H9 (cell line): ENCODE results near the gene LRRC8B. TPM values are rescaled to one million over a fixed set of nuclear protein-coding genes. Genes with fewer than 3 reads are reported as not detected.

ENCODE experiments used
- DNase-seq: peaks from one replicate; pipeline ENCODE4 v3.0.0-alpha.2; 2017
- H2AFZ ChIP-seq: one replicate; pipeline ENCODE4 v1.6.1; 2013; ENCODE audit warnings: mild to moderate bottlenecking, low read length, control low read depth, moderate library complexity
- H2AK5ac ChIP-seq: 2 replicates; pipeline ENCODE4 v1.6.1; 2013; ENCODE audit warnings: low read length, control low read depth, mixed read lengths; ENCODE audit not compliant: insufficient read length
- H2BK120ac ChIP-seq: one replicate; pipeline ENCODE4 v1.6.1; 2013; ENCODE audit warnings: low read depth, mild to moderate bottlenecking, low read length, control low read depth, inconsistent platforms; ENCODE audit not compliant: poor library complexity, severe bottlenecking
- H2BK12ac ChIP-seq: 2 replicates; pipeline ENCODE4 v1.6.1; 2013; ENCODE audit warnings: low read length, control low read depth, mixed read lengths, low read depth; ENCODE audit not compliant: insufficient read length
- H2BK15ac ChIP-seq: 2 replicates; pipeline ENCODE4 v1.6.1; 2013; ENCODE audit warnings: low read depth, low read length, control low read depth
- H2BK20ac ChIP-seq: one replicate; pipeline ENCODE4 v1.6.1; 2013; ENCODE audit warnings: low read depth, mild to moderate bottlenecking, low read length, control low read depth, inconsistent platforms; ENCODE audit not compliant: poor library complexity, severe bottlenecking
- H2BK5ac ChIP-seq: 2 replicates; pipeline ENCODE4 v1.6.1; 2013; ENCODE audit warnings: low read length, control low read depth, mixed read lengths; ENCODE audit not compliant: insufficient read length
- H3K14ac ChIP-seq: 2 replicates; pipeline ENCODE4 v1.6.1; 2013; ENCODE audit warnings: low read length, control low read depth; ENCODE audit not compliant: insufficient read depth
- H3K18ac ChIP-seq: 2 replicates; pipeline ENCODE4 v1.6.1; 2013; ENCODE audit warnings: low read depth, mild to moderate bottlenecking, mixed read lengths, low read length, control low read depth; ENCODE audit not compliant: insufficient read length
- H3K23ac ChIP-seq: 2 replicates; pipeline ENCODE4 v1.6.1; 2013; ENCODE audit warnings: low read length, control low read depth, mixed read lengths, low read depth; ENCODE audit not compliant: insufficient read length
- H3K23me2 ChIP-seq: 2 replicates; pipeline ENCODE4 v1.6.1; 2013; ENCODE audit warnings: low read depth, mild to moderate bottlenecking, mixed read lengths, low read length, control low read depth; ENCODE audit not compliant: insufficient read length, poor library complexity, severe bottlenecking
- H3K27ac ChIP-seq: 2 replicates; pipeline ENCODE4 v1.5.1; 2013; ENCODE audit warnings: low read length, control low read depth, mixed read lengths, low read depth; ENCODE audit not compliant: insufficient read length
- H3K27me3 ChIP-seq: 2 replicates; pipeline ENCODE4 v1.6.1; 2013; ENCODE audit warnings: low read length, control low read depth, inconsistent platforms; ENCODE audit not compliant: insufficient read depth
- H3K4ac ChIP-seq: 2 replicates; pipeline ENCODE4 v1.6.1; 2013; ENCODE audit warnings: low read depth, mild to moderate bottlenecking, control low read depth, inconsistent platforms, low read length, moderate library complexity
- H3K4me1 ChIP-seq: 2 replicates; pipeline ENCODE4 v1.6.1; 2013; ENCODE audit warnings: low read length, control low read depth, inconsistent platforms; ENCODE audit not compliant: insufficient read depth
- H3K4me2 ChIP-seq: 2 replicates; pipeline ENCODE4 v1.6.1; 2013; ENCODE audit warnings: low read length, control low read depth, mixed read lengths; ENCODE audit not compliant: insufficient read length, insufficient read depth
- H3K56ac ChIP-seq: 2 replicates; pipeline ENCODE4 v1.6.1; 2013; ENCODE audit warnings: low read depth, mild to moderate bottlenecking, mixed read lengths, low read length, control low read depth; ENCODE audit not compliant: insufficient read length
- H3K79me1 ChIP-seq: 2 replicates; pipeline ENCODE4 v1.6.1; 2013; ENCODE audit warnings: low read depth, mild to moderate bottlenecking, moderate library complexity, low read length, control low read depth, inconsistent platforms; ENCODE audit not compliant: insufficient read depth, poor library complexity, severe bottlenecking
- H3K79me2 ChIP-seq: 2 replicates; pipeline ENCODE4 v1.6.1; 2013; ENCODE audit warnings: low read length, control low read depth, inconsistent platforms; ENCODE audit not compliant: insufficient read depth
- H3K9ac ChIP-seq: 2 replicates; pipeline ENCODE4 v1.6.1; 2013; ENCODE audit warnings: low read length, control low read depth, mixed read lengths; ENCODE audit not compliant: insufficient read length; ENCODE audit errors: extremely low read depth
- H3K9me3 ChIP-seq: one replicate; pipeline ENCODE4 v1.6.1; 2013; ENCODE audit warnings: low read depth, low read length, inconsistent platforms; ENCODE audit not compliant: control insufficient read depth
- H3T11ph ChIP-seq: one replicate; pipeline ENCODE4 v1.6.1; 2013; ENCODE audit warnings: mild to moderate bottlenecking, low read length, control low read depth, inconsistent platforms
- H4K20me1 ChIP-seq: one replicate; pipeline ENCODE4 v1.6.1; 2013; ENCODE audit not compliant: control insufficient read depth, insufficient read length, insufficient read depth
- H4K5ac ChIP-seq: 2 replicates; pipeline ENCODE4 v1.6.1; 2013; ENCODE audit warnings: low read depth, mild to moderate bottlenecking, mixed read lengths, low read length, control low read depth; ENCODE audit not compliant: insufficient read length
- H4K8ac ChIP-seq: replicated peaks from 2 replicates; pipeline ENCODE4 v1.6.1; 2013; ENCODE audit warnings: low read length, control low read depth, mixed read lengths, low read depth; ENCODE audit not compliant: insufficient read length
- H4K91ac ChIP-seq: 2 replicates; pipeline ENCODE4 v1.6.1; 2013; ENCODE audit warnings: low read depth, mild to moderate bottlenecking, moderate library complexity, mixed read lengths, low read length, control low read depth; ENCODE audit not compliant: insufficient read length
- H3K27ac Mint-ChIP-seq, 3 experiments: 2 replicates in 2 of 3; 3 replicates in 1 of 3; pipeline ENCODE4 v1.8.0; 2020 to 2021; ENCODE audit warnings: mixed read lengths in 3 of 3, mild to moderate bottlenecking in 1 of 3, moderate library complexity in 1 of 3
- H3K27me3 Mint-ChIP-seq: 2 replicates; pipeline ENCODE4 v1.8.0; 2021; ENCODE audit warnings: low read depth, mild to moderate bottlenecking, moderate library complexity, mixed read lengths
- H3K36me3 Mint-ChIP-seq, 3 experiments: 2 replicates in 2 of 3; 3 replicates in 1 of 3; pipeline ENCODE4 v1.8.0; 2020 to 2021; ENCODE audit warnings: low read depth in 3 of 3, mixed read lengths in 3 of 3; ENCODE audit not compliant: insufficient read depth in 1 of 3
- H3K4me1 Mint-ChIP-seq, 2 experiments: 2 replicates each; pipeline ENCODE4 v1.8.0; 2020; ENCODE audit warnings: mixed read lengths in 2 of 2
- H3K4me3 Mint-ChIP-seq, 2 experiments: 2 replicates in 1 of 2; 3 replicates in 1 of 2; pipeline ENCODE4 v1.8.0; 2020 to 2021; ENCODE audit warnings: mild to moderate bottlenecking in 2 of 2, mixed read lengths in 2 of 2, moderate library complexity in 1 of 2
- H3K9me3 Mint-ChIP-seq, 2 experiments: 2 replicates in 1 of 2; 3 replicates in 1 of 2; pipeline ENCODE4 v1.8.0; 2020; ENCODE audit warnings: mild to moderate bottlenecking in 2 of 2, mixed read lengths in 2 of 2, moderate library complexity in 1 of 2
- WGBS: extraction: QIAGEN DNeasy Blood & Tissue Kit; methylation state at CpG from one replicate; pipeline ENCODE4 v1.1.7; 2013; ENCODE audit warnings: missing lambda C conversion rate, low lambda C conversion rate, mixed read lengths; ENCODE audit not compliant: insufficient read length; ENCODE audit errors: extremely low coverage; 5-methylcytosine and 5-hydroxymethylcytosine counted together
- total RNA-seq: library from RNA; stranded (reverse); gene quantifications from 2 replicates; pipeline ENCODE4 v1.2.1, GENCODE V29; 2021
- TF ChIP-seq, protein P1 (sequence below): fragments of 200-600 bp; sonication (generic); conservative IDR thresholded peaks from 3 replicates; pipeline ENCODE4 v1.8.0; 2021; ENCODE audit warnings: antibody characterized with exemption, mild to moderate bottlenecking

The LRRC8B gene
- total RNA-seq, 1 experiment from 2014 or later = 33.2 TPM

DNA sequence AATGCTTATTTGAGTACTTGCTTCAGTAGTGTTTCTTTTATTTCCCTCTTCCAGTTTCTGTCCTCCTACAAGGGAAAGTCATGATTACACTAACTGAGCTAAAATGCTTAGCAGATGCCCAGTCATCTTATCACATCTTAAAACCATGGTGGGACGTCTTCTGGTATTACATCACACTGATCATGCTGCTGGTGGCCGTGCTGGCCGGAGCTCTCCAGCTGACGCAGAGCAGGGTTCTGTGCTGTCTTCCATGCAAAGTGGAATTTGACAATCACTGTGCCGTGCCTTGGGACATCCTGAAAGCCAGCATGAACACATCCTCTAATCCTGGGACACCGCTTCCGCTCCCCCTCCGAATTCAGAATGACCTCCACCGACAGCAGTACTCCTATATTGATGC, 57.9 kb downstream of the LRRC8B start:
- H3K4me3 Mint-ChIP-seq = no peak overlapping the region
- Histone ChIP-seq H2BK120ac (no peak overlapping the region), H4K8ac (no peak overlapping the region), H2BK20ac (no peak overlapping the region), H3K9me3 (no peaks in the 10 kb centered on the region), H2BK15ac (no peak overlapping the region), H3K23ac (no peak overlapping the region), H3K4me1 (no peaks in the 10 kb centered on the region; the same call in 1 of the 2 replicates), H2AK5ac (no peak overlapping the region), H3T11ph (no peak overlapping the region), H2BK12ac (no peak overlapping the region), H3K23me2 (no peaks in the 10 kb centered on the region), H3K9ac (no peak overlapping the region), H3K27me3 (no peaks in the 10 kb centered on the region), H3K14ac (no peak overlapping the region), H3K27ac (no peak overlapping the region), H4K91ac (no peak overlapping the region), H4K5ac (no peak overlapping the region), H3K4ac (no peak overlapping the region), H3K18ac (no peak overlapping the region), H3K79me2 (no peaks in the 10 kb centered on the region), H3K4me2 (no peak overlapping the region), H3K79me1 (no peaks in the 10 kb centered on the region), H4K20me1 (no peaks in the 10 kb centered on the region), H2AFZ (no peak overlapping the region), H3K56ac (no peak overlapping the region), H2BK5ac (no peak overlapping the region)
- H3K27me3 Mint-ChIP-seq = no peaks in the 10 kb centered on the region
- no peak for DNase-seq
- H3K4me1 Mint-ChIP-seq = peaks cover 7 to 12% of the 10 kb centered on the region in 2 experiments
- TF ChIP-seq, protein P1, sequence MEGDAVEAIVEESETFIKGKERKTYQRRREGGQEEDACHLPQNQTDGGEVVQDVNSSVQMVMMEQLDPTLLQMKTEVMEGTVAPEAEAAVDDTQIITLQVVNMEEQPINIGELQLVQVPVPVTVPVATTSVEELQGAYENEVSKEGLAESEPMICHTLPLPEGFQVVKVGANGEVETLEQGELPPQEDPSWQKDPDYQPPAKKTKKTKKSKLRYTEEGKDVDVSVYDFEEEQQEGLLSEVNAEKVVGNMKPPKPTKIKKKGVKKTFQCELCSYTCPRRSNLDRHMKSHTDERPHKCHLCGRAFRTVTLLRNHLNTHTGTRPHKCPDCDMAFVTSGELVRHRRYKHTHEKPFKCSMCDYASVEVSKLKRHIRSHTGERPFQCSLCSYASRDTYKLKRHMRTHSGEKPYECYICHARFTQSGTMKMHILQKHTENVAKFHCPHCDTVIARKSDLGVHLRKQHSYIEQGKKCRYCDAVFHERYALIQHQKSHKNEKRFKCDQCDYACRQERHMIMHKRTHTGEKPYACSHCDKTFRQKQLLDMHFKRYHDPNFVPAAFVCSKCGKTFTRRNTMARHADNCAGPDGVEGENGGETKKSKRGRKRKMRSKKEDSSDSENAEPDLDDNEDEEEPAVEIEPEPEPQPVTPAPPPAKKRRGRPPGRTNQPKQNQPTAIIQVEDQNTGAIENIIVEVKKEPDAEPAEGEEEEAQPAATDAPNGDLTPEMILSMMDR = no peak
- WGBS = no CpG with 5 or more reads among the region's 9 CpGs
- H3K36me3 Mint-ChIP-seq = peaks cover 7 to 48% (median 35%) of the 10 kb centered on the region in 3 experiments; a peak in 6 of 7 replicates
- no peaks in the 10 kb centered on the region for H3K9me3 Mint-ChIP-seq
- no peak overlapping the region for H3K27ac Mint-ChIP-seq
